ENCODE data around the gene LAMTOR4.

DNA sequence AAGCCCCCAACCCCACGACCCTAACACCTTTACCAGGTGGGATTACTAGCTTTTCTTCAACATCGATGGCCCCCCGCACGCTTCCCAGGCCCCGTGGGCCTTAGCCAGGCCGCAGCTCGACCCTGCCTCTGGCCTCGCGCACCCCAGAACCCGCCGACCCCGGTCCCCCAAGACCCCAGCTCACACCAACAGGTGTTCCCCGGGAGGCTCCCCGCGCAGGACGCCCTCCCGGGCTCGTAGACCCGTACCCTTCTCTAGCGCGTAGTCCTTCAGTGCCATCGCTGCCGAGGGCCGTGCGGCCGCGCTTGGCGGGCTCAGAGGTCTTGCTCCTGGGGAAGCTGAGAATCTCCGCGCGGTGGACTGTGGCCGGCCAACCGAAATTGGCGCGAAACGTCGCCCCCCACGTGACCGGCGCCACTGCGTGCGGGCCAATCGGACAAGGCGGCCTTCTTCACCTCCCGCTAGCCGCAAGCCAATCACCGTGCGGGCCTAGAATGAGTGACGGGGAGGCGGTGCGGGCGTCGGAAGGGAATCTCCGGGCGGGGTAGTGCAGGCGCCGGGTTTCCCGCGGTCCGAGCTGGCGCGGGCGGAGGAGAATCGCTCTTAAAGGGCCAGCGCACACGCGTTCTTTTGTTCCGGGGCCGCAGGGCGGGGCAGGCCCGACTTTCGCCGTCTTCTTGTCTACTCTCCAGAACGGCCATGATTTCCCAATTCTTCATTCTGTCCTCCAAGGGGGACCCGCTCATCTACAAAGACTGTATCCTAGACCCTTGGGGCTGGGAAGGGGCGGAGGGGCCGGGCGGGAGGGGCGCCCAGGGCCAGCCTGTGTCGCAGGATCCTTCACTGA, 47.5 kb upstream of the LAMTOR4 start, which contains the start of the genes AP4M1 and MCM7:
- TF ChIP-seq, protein P1, sequence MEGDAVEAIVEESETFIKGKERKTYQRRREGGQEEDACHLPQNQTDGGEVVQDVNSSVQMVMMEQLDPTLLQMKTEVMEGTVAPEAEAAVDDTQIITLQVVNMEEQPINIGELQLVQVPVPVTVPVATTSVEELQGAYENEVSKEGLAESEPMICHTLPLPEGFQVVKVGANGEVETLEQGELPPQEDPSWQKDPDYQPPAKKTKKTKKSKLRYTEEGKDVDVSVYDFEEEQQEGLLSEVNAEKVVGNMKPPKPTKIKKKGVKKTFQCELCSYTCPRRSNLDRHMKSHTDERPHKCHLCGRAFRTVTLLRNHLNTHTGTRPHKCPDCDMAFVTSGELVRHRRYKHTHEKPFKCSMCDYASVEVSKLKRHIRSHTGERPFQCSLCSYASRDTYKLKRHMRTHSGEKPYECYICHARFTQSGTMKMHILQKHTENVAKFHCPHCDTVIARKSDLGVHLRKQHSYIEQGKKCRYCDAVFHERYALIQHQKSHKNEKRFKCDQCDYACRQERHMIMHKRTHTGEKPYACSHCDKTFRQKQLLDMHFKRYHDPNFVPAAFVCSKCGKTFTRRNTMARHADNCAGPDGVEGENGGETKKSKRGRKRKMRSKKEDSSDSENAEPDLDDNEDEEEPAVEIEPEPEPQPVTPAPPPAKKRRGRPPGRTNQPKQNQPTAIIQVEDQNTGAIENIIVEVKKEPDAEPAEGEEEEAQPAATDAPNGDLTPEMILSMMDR (IDR thresholded peaks at IDR 0.05): no peak
- peak in 1 of 2 donors; percentile 55 for TF ChIP-seq POLR2A (IDR thresholded peaks at IDR 0.05)

Measured in adrenal gland (tissue), 5 donors.